Panc1 (cell line): Measurements from ENCODE around the gene GLCCI1. TPM values are rescaled to one million over a fixed set of nuclear protein-coding genes. Genes with fewer than 3 reads are reported as not detected.

ENCODE experiments used
- ATAC-seq: fragments of 200-7000 bp; cut with Tn5 transposase; 2 replicates; pipeline ENCODE4 v1.9.1; 2020; ENCODE audit warnings: mild to moderate bottlenecking, moderate library complexity
- BruUV-seq: library from RNA; stranded (reverse); fragments of 400-500 nt; replicated peaks from 2 replicates; lab custom pipeline; 2021; lab: Mats Ljungman, UMichigan
- CTCF ChIA-PET: fragments of 300-600 bp; sonication (Branson Sonifier 250); formaldehyde crosslinking; loops from one replicate; lab custom pipeline; 2022; ENCODE audit warnings: antibody characterized with exemption; lab: Charles Lee
- POLR2A ChIA-PET: fragments of 300-600 bp; sonication (Branson Sonifier 250); formaldehyde crosslinking; loops from one replicate; lab custom pipeline; 2022; ENCODE audit warnings: antibody characterized with exemption; lab: Charles Lee
- DNase-seq: peaks from one replicate; pipeline ENCODE4 v3.0.0-alpha.2; 2010; ENCODE audit warnings: low read depth, low spot score
- H3K27ac ChIP-seq: 2 replicates; pipeline ENCODE4 v1.5.1; 2011; ENCODE audit warnings: mild to moderate bottlenecking, low read length, inconsistent platforms
- H3K27me3 ChIP-seq: fragments of 200-500 bp; sonication (Bioruptor generic); 2 replicates; pipeline ENCODE4 v1.6.0; 2014; ENCODE audit warnings: low read length, inconsistent platforms; ENCODE audit not compliant: control insufficient read depth, insufficient read depth
- H3K36me3 ChIP-seq: fragments of 200-500 bp; sonication (Bioruptor generic); 2 replicates; pipeline ENCODE4 v1.5.1; 2014; ENCODE audit warnings: inconsistent platforms, mild to moderate bottlenecking, low read length, moderate library complexity; ENCODE audit not compliant: control insufficient read depth, insufficient read depth
- H3K4me1 ChIP-seq: 2 replicates; pipeline ENCODE4 v1.5.1; 2011; ENCODE audit warnings: inconsistent platforms, mild to moderate bottlenecking, low read length, moderate library complexity; ENCODE audit not compliant: control insufficient read depth, insufficient read depth
- H3K4me3 ChIP-seq, 2 experiments: 2 replicates each; pipeline ENCODE4 v1.5.1; 2011 to 2012; ENCODE audit warnings: low read depth in 2 of 2, low read length in 2 of 2, mild to moderate bottlenecking in 2 of 2, inconsistent platforms in 1 of 2, moderate library complexity in 1 of 2
- H3K9me3 ChIP-seq: fragments of 200-500 bp; sonication (Bioruptor generic); 2 replicates; pipeline ENCODE4 v1.5.1; 2014; ENCODE audit warnings: low read depth, mild to moderate bottlenecking, inconsistent platforms, low read length, moderate library complexity; ENCODE audit not compliant: control insufficient read depth, insufficient read depth
- CTCF ChIP-seq: fragments of 450-650 bp; IDR thresholded peaks from 2 replicates; pipeline ENCODE4 v1.5.1; 2017; ENCODE audit warnings: mild to moderate bottlenecking
- POLR2AphosphoS5 ChIP-seq: IDR thresholded peaks from 2 replicates; pipeline ENCODE4 v1.6.1; 2012; ENCODE audit warnings: mild to moderate bottlenecking, low read depth, low read length, moderate library complexity
- REST ChIP-seq, 2 experiments: IDR thresholded peaks; 2 replicates each; pipeline ENCODE4 v1.6.1; 2011 to 2012; ENCODE audit warnings: low read depth in 2 of 2, control low read depth in 1 of 2, low read length in 1 of 2, mild to moderate bottlenecking in 1 of 2, moderate library complexity in 1 of 2; ENCODE audit not compliant: insufficient read depth in 1 of 2
- SIN3A ChIP-seq: IDR thresholded peaks from 2 replicates; pipeline ENCODE4 v1.6.1; 2012; ENCODE audit warnings: low read depth, mild to moderate bottlenecking, low read length, moderate library complexity, borderline replicate concordance; ENCODE audit not compliant: insufficient read depth
- TCF7L2 ChIP-seq: IDR thresholded peaks from 2 replicates; pipeline ENCODE4 v1.6.1; 2011; ENCODE audit warnings: mild to moderate bottlenecking, low read depth, low read length, inconsistent platforms
- in situ Hi-C: cut with HindIII; loops from 2 replicates; pipeline ENCODE4 v1.10.0; 2016; ENCODE audit warnings: low sequenced_read_pairs, low pct_unique_long_range_greater_than_20kb
- intact Hi-C: fragments of 100-400 bp; cut with micrococcal nuclease; formaldehyde crosslinking; loops from one replicate; pipeline ENCODE4 v1.10.0; 2022; ENCODE audit not compliant: unreplicated experiment
- total RNA-seq: library from RNA; stranded (reverse); gene quantifications from one replicate; pipeline ENCODE4 v1.2.1, GENCODE V29; 2021; ENCODE audit not compliant: unreplicated experiment

GLCCI1 gene
- total RNA-seq, 1 experiment from 2014 or later = 36.4 TPM

DNA sequence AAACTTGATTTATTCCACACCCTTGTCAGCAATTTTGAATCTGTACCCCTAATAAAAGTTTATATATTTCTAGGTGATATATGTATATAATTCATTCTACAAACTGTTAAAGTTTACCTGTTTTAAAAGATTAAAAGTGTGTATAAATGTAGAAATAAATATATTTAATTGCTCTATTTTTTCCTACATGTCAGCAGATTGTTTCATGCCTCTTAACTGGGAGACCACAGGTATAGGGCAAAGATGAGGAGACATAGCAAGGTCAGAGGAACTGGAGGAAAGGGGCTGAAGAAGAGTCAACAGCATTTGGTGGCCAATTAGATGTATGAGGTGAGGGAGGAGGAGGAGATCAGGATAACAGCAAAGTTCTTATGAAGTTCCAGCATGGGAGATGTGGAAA, 109.8 kb downstream of the GLCCI1 start:
- no peak overlapping the region for H3K27ac ChIP-seq
- ChIA-PET POLR2A (interaction anchor here (0.6 kb wide), 2 partner anchors 96 to 589 kb away, joined by 4 to 8 read pairs; no protein-coding TSS in a partner anchor), CTCF (no interaction called here)
- no peak for ATAC-seq
- no peak for TF ChIP-seq REST (IDR thresholded peaks at IDR 0.05; ENCODE audit: insufficient read depth in 1 of 2, low read depth in 2 of 2, low read length in 1 of 2)
- TF ChIP-seq SIN3A = no peak
- TF ChIP-seq TCF7L2 = no peak
- TF ChIP-seq POLR2AphosphoS5 = no peak
- TF ChIP-seq CTCF = no peak
- H3K9me3 ChIP-seq = no peaks in the 10 kb centered on the region
- DNase-seq = no peak
- intact Hi-C loops (no loop called here), in situ Hi-C loops (no loop called here)
- no TSS peak for BruUV-seq
- H3K36me3 ChIP-seq = no peaks in the 10 kb centered on the region
- H3K4me1 ChIP-seq = no peaks in the 10 kb centered on the region
- no peak overlapping the region for H3K4me3 ChIP-seq
- no peaks in the 10 kb centered on the region for H3K27me3 ChIP-seq

DNA sequence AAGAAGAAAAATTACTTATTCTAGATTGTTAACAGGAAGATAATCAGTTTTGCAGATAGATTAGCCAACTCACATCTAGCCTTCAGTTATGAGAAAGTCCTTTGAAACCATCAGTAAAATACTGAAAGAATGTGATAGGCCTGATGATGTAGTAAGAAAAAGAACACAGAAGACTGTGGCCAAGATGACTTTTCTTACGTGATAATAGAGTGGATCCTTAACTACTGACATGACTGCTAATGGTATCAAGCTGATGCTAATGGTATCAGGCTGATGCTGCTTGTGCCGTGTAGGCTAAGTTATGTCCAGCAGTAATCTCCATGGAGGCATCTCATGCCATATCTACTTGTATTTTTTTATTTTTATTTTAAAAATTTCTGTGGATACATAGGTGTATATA, 114.2 kb downstream of the GLCCI1 start:
- Histone ChIP-seq H3K9me3 (no peaks in the 10 kb centered on the region), H3K27me3 (no peaks in the 10 kb centered on the region), H3K27ac (no peak overlapping the region), H3K4me1 (no peaks in the 10 kb centered on the region), H3K36me3 (no peaks in the 10 kb centered on the region; the same call in 1 of the 2 replicates), H3K4me3 (no peak overlapping the region)
- DNase-seq = no peak
- POLR2A ChIA-PET = no interaction called here
- intact Hi-C loops = no loop called here
- CTCF ChIA-PET = no interaction called here
- BruUV-seq = no TSS peak
- no peak for ATAC-seq
- TF ChIP-seq CTCF (no peak), POLR2AphosphoS5 (no peak), TCF7L2 (no peak), SIN3A (no peak), REST (IDR thresholded peaks at IDR 0.05; ENCODE audit: insufficient read depth in 1 of 2, low read depth in 2 of 2, low read length in 1 of 2) (no peak)
- in situ Hi-C loops = no loop called here
